ENCODE measurements around the gene SEBOX.

DNA sequence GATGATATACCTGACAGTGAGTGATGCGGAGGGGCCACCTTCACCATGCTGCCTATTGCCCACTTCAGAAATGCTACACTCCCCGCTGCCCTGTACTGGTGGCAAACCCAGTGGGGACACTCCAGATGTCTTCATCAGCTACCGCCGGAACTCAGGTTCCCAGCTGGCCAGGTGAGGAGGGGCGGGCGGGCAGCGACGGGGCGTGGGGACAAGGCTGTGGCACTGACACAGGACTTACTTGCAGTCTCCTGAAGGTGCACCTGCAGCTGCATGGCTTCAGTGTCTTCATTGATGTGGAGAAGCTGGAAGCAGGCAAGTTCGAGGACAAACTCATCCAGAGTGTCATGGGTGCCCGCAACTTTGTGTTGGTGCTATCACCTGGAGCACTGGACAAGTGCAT is 23.1 kb upstream of the SEBOX start:
- TF ChIP-seq, protein P1, sequence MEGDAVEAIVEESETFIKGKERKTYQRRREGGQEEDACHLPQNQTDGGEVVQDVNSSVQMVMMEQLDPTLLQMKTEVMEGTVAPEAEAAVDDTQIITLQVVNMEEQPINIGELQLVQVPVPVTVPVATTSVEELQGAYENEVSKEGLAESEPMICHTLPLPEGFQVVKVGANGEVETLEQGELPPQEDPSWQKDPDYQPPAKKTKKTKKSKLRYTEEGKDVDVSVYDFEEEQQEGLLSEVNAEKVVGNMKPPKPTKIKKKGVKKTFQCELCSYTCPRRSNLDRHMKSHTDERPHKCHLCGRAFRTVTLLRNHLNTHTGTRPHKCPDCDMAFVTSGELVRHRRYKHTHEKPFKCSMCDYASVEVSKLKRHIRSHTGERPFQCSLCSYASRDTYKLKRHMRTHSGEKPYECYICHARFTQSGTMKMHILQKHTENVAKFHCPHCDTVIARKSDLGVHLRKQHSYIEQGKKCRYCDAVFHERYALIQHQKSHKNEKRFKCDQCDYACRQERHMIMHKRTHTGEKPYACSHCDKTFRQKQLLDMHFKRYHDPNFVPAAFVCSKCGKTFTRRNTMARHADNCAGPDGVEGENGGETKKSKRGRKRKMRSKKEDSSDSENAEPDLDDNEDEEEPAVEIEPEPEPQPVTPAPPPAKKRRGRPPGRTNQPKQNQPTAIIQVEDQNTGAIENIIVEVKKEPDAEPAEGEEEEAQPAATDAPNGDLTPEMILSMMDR (IDR thresholded peaks at IDR 0.05): no peak
- no peak for TF ChIP-seq POLR2A (IDR thresholded peaks at IDR 0.05)

Measured in uterus (tissue), 2 donors.